Measurements from ENCODE around the gene NCKAP1. TPM values are rescaled to one million over a fixed set of nuclear protein-coding genes. Genes with fewer than 3 reads are reported as not detected.

NCKAP1 gene
- total and polyA plus RNA-seq, 2 donors (not counting 3 experiments of a cell fraction or from before 2014, with no cell fraction given), result 49.4 to 130 TPM

DNA sequence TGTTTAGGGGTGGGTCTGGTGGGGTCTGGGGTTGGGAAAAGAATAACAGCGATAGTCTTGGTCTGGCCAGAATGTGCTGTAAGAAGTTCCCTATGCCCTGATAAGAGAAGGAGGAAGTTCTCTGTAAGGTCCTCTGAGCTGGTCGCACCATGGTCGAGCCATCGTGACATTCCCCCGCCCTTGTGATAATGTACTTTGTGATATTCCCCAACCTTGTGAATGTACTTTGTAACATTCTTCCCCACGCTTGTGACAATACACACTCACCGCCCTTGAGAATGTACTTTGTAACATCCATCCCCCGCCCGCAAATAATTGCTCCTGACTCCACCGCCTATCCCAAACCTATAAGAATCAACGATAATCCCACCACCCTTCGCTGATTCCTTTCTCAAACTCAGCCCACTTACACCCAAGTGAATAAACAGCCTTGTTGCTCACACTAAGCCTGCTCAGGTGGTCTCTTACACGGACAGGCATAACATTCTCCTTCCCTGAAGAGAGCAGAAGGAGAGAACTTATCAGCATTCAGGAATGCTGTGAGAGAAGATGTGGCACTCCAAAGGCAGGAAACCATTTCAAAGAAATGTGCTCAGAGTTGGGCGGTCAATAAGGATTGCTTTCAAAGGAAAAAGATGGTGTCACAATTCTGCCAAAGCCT is 22.4 kb upstream of the NCKAP1 start:
- DNase-seq (ENCODE audit: low read depth, low spot score) (no peak), FAIRE-seq (no peak)
- ChIA-PET POLR2A (no interaction called here), CTCF (no interaction called here)
- Histone ChIP-seq H4K20me1 (replicated peaks; ENCODE audit: control insufficient read depth, extremely low read depth, insufficient read depth, low read length) (no peaks in the 10 kb centered on the region), H3K4me1 (ENCODE audit: control insufficient read depth, extremely low read depth, insufficient read depth, low read length) (peaks cover 7% of the 10 kb centered on the region), H3K79me2 (ENCODE audit: control insufficient read depth, insufficient read depth, low read length) (no peaks in the 10 kb centered on the region), H3K36me3 (ENCODE audit: control insufficient read depth in 2 of 2, extremely low read depth in 1 of 2, insufficient read depth in 2 of 2, low read length in 2 of 2) (no peaks in the 10 kb centered on the region), H3K9ac (replicated peaks; ENCODE audit: extremely low read depth, insufficient read depth, low read length) (no peak overlapping the region), H2AFZ (ENCODE audit: low read depth, low read length) (no peak overlapping the region), H3K4me3 (replicated peaks in 1 of 3; ENCODE audit: insufficient read depth in 1 of 3, low read depth in 1 of 3, low read length in 3 of 3) (no peak overlapping the region), H3K9me1 (replicated peaks; ENCODE audit: control insufficient read depth, extremely low read depth, insufficient read depth, low read length) (no peaks in the 10 kb centered on the region), H3K9me3 (replicated peaks; ENCODE audit: control insufficient read depth, insufficient read depth, low read length) (no peaks in the 10 kb centered on the region), H3K4me2 (ENCODE audit: insufficient read depth, low read length) (no peak overlapping the region), H3K27ac (ENCODE audit: insufficient read depth, low read depth, low read length) (no peak overlapping the region), H3K27me3 (ENCODE audit: control insufficient read depth in 2 of 2, insufficient read depth in 2 of 2, low read length in 2 of 2) (peaks cover under 1 to 2% of the 10 kb centered on the region in 2 experiments)
- no TSS peak for BruUV-seq (replicated peaks)
- no peak for TF ChIP-seq CTCF (IDR thresholded peaks at IDR 0.05; ENCODE audit: extremely low read depth in 1 of 2, insufficient read depth in 1 of 2, low read depth in 1 of 2, low read length in 2 of 2)
- TF ChIP-seq POLR2AphosphoS5 (IDR thresholded peaks at IDR 0.05; ENCODE audit: insufficient read depth, low read depth, low read length), result no peak
- no peak for TF ChIP-seq EZH2 (IDR thresholded peaks at IDR 0.05; ENCODE audit: borderline replicate concordance, low read depth, low read length, severe bottlenecking)
- no peak for TF ChIP-seq GATA2 (IDR thresholded peaks at IDR 0.05; ENCODE audit: insufficient read depth, insufficient read length, low read depth, low read length)
- no peak for TF ChIP-seq FOS (IDR thresholded peaks at IDR 0.05; ENCODE audit: borderline replicate concordance, insufficient read depth, low read length)
- TF ChIP-seq, protein P1, sequence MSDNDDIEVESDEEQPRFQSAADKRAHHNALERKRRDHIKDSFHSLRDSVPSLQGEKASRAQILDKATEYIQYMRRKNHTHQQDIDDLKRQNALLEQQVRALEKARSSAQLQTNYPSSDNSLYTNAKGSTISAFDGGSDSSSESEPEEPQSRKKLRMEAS (IDR thresholded peaks at IDR 0.05; ENCODE audit: insufficient read depth, insufficient read length), result no peak
- TF ChIP-seq POLR2A (IDR thresholded peaks at IDR 0.05; ENCODE audit: low read depth, low read length), result no peak
- TF ChIP-seq MYC (IDR thresholded peaks at IDR 0.05; ENCODE audit: low read depth, low read length), result no peak
- no peak for TF ChIP-seq JUN (IDR thresholded peaks at IDR 0.05; ENCODE audit: borderline replicate concordance, insufficient read depth, insufficient read length, low read depth)
- intact Hi-C loops (cut with micrococcal nuclease) (no loop called here), dilution Hi-C loops (cut with MboI; ENCODE audit: extremely low pct_ligation_motif_present, low sequenced_read_pairs) (no loop called here)

All from endothelial cell of umbilical vein (primary cell).